CD4-positive, alpha-beta T cell treated with Interleukin-17A for 1 hour (primary cell): ENCODE data around the gene MYO1F.
"Not testable (repeated sequence)": the region's sequence is repeated elsewhere in the genome, so short reads cannot be mapped to it uniquely, and the experiment has no call there.

Experiments
- DNase-seq: peaks from one replicate; pipeline ENCODE4 v3.0.0-alpha.2; 2020

MYO1F gene

DNA sequence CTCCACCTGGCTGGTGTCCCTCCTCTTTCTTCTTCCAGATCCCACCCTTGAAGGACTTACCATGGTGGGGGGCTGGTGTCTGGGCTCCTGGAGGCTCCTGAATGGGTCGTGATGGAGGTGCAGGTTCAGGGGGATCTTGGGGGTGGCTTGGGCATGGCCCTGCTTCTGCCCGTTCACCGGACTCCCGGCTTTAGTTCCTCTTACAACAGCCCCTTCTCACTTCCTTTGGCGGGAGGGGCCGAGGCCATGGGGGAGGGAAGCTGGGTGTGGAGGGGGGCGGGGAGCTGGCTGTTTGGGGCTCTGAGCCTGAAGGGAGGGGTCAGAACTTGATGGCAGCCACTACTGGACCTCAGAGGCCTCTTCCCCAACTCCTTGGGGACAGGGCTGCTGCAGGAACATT, at the start of gene MYO1F:
Gene MYO1F, minus strand, starts transcription at position 196 of the 400 bp plus-strand sequence. Its CDS starts 133 bp downstream, at position 63.
- peak; percentile 35 for DNase-seq

DNA sequence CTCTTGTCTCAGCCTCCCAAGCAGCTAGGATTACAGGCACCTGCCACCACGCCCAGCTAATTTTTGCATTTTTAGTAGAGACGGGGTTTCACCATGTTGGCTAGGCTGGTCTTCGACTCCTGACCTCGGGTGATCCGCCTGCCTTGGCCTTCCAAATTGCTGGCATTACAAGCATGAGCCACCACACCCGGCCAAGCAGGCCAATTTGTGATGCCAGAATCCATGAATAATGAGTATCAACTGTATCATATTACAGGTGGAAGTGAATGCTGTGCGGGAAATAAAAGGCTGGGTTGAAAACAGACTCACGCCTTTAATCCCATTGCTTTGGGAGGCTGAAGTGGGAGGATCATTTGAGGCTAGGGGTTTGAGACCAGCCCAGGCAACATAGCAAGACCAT, 49.6 kb upstream of the MYO1F start:
- DNase-seq = no peak

DNA sequence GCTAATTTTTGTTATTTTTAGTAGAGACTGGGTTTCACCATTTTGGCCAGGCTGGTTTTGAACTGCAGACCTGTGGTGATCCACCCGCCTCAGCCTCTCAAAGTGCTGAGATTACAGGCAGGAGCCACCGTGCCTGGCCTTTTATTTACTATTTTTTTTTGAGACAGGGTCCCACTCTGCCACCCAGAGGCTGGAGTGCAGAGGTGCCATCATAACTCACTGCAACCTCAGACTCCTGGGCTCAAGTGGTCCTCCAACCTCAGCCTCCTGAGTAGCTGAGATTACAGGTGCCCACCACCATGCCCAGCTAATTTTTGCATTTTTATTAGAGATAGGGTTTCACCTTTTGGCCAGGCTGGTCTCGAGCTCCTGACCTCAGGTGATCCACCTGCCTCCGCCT, 45.6 kb upstream of the MYO1F start:
- DNase-seq = not testable (repeated sequence)

DNA sequence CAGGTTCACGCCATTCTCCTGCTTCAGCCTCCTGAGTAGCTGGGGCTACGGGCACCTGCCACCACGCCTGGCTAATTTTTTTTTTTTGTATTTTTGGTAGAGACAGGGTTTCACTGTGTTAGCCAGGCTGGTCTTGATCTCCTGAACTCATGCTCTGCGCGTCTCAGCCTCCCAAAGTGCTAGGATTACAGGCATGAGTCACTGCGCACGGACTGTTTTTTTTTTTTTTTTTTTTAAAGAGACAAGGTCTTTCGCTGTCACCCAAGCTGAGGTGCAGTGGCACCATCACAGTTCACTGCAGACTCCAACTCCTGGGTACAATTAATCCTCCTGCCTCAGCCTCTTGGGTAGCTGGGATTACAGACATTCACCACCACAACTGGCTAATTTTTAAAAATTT, 41.5 kb upstream of the MYO1F start:
- DNase-seq = no peak

DNA sequence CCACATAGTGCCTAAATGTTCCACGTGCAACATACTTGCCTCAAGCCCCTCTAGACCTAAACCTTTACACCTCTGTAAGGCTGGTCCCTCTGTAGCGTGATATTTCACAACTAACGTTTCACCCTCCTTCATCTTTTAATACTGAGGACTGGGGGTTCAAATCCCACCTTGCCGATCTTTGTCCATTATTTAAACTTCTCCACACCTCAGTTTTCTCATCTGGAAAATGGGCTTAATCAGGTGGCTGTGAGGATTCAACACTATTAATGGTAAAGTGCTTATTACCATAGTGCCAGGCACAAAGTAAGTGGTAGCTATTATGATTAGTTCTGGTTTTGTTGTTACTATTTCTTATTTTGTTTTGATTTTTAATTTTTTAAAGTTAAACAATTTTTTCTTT, 40.7 kb upstream of the MYO1F start:
- no peak for DNase-seq

DNA sequence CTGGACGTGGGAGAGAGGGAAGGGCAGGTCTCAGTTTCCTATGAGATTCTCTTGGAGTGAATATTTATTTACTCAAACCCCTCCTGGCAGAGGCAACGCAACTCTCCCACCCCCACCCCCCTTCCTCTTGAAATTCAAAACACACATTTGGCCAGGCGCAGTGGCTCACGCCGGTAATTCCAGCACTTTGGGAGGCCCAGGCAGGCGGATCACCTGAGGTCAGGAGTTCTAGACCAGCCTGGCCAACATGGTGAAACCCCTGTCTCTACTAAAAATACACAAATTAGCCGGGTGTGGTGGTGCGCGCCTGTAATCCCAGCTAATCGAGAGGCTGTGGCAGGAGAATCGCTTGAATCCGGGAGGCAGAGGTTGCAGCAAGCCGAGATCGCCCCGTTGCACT, 40.1 kb upstream of the MYO1F start:
- not testable (repeated sequence) for DNase-seq

DNA sequence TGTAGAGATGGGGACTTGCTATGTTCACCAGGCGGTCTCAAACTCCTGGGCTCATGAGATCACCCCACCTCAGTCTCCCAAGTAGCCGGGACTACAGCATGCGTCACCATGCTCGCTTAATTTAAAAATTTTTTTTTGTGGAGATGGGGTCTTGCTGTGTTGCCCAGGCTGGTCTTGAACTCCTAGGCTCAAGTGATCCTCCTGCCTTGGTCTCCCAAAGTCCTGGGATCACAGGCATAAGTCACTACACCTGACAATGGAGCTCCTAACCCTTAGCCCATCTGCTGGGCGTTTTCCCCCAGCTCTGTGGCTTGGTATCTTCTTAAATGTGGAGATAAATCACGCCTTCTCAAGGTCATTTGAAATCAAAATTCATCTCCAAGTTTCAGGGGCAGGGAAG, 39.6 kb upstream of the MYO1F start:
- DNase-seq = no peak

DNA sequence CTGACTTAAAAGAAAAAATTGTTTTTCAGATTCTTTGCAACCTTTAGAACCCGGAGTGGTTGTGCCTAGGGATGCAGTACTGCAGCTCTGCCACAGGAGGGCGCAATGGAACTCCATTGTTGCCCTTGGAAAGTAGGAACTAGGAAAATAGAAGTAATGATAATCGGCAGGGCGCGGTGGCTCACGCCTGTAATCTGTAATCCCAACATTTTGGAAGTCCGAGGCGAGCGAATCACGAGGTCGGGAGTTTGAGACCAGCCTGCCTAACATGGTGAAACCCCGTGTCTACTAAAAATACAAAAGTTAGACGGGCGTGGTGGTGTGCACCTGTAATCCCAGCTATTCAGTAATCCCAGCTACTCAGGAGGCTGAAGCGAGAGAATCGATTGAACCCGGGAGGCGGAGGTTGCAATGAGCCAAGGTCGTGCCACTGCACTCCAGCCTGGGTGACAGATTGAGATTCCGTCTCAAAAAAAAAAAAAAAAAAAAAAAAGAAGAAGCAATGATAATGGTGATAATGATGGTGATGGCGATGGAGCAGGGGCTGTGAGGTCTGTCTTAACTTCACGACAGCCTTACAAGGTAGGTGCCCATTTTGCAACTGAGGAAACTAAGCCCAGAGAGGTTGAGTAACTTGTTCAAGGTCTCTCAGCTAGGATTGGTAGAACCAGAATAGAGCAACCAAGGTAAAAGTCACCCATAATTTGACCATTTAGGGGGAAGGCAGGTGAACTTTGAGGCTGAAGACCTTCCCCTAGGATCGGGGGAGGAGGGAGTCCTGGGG, 38.8 kb upstream of the MYO1F start:
- peak; percentile 67 for DNase-seq

DNA sequence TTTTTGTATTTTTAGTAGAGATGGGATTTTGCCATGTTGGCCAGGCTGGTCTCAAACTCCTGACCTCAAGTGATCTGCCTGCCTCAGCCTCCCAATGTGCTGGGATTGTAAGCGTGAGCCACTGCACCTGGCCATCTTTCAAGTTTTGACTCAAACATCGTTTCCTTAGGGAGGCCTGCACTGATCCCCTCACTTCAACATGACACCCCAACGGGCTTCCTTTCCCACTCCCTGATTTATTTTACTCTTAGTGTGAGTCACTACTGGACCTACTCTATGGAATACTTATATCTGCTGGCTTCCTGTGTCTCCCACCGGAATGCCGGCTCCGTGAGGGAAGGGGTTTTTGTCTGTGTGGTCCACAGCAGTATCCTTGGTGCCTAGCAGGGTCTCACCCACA, 37.8 kb upstream of the MYO1F start:
- no peak for DNase-seq

DNA sequence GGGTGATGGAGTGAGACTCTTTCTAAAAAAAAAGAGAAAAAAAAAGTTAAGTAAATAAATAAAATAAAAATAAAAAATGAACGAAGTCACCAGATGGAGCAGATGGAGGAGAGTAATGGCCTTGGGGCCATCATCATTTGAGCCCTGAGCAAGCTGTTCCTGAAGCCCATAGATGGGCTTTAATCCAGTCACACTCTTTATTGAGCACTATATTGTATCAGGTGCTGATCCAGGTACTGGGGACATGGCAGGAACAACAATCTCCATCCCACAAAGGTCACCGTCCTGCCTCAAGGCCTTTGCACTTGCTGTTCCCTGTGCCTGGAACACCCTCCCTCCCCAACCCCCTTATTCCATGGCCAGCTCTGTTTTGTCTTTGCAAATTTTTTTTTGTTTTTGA, 37.2 kb upstream of the MYO1F start:
- no peak for DNase-seq

DNA sequence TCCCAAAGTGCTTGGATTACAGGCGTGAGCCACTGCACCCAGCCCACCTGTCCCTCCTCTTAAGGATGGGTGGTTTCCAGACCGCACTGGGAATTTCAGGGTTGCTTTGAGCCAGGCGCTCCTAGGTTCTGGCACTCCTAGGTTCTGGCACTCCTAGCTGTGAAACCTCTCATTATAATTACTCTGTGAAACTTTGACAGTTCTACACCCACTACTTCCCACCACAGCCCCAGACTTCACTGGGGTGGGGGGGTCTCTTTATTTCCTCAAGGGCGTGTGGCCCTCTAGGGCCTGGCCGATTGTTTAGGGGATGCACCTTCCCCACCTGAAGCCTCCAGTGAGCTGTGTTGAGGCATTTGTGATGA, 35.5 kb upstream of the MYO1F start:
- DNase-seq = no peak

DNA sequence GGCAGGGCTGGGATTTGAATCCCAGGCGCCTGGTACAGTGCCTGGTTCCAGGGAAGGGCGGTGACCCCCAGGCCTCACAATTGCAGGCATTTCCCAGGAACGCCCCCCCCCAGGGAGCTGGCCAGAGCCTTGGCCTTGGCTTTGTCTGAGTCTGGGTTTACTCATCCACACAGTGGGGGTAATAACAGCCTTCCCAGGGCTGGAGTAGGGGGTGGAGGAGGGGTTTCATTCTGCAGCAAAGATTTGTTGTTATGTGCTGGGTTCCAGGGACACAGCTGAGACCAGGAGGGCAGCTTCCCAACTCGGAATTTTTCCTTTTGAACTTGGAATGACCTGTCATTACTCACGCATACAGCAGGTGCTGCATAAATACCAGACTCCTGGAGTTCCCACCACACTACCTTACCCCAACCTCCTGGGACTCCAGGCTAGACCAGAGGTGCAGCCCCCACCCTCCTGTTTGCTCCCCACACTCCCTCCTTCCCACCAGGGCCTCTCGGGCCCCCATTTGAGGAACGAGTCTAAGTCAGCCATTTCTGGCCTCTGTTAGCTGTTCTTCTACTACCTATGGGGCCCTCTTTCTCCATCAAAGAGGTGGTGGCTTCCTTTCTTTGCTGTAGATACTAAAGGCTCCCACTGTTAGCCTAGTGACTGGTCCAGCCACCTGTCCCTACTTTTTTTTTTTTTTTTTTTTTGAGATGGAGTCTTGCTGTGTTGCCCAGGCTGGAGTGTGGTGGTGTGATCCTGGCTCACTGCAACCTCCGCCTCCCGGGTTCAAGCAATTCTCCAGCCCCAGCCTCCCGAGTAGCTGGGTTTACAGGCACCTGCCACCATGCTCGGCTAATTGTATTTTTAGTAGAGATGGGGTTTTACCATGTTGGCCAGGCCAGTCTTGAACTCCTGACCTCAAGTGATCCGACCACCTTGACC, 34.9 kb upstream of the MYO1F start:
- peak; percentile 18 for DNase-seq

DNA sequence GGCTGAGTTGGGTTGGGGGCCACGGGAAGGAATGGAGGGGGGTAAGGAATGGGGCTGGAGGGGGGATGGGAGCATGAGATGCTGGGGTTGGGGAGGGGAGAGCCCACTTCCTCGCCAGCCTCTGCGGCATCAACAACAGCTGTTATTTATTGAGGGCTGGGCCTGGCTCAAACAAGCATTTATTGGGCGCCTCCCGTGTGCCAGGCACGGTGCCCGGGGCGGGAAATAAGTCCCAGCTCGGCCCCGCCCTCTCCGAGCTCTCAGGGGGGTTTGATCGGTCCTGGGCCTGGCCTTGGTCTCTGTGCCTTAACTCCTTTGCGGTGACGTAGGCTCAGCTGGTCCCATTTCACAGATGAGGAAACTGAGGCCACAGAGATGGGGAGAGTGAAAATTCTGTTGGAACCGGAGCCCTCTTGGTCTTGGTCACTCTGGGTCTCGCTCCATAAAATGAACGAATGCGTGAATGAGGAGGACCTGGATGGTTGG, 34.2 kb upstream of the MYO1F start:
- DNase-seq = peak; percentile 20

DNA sequence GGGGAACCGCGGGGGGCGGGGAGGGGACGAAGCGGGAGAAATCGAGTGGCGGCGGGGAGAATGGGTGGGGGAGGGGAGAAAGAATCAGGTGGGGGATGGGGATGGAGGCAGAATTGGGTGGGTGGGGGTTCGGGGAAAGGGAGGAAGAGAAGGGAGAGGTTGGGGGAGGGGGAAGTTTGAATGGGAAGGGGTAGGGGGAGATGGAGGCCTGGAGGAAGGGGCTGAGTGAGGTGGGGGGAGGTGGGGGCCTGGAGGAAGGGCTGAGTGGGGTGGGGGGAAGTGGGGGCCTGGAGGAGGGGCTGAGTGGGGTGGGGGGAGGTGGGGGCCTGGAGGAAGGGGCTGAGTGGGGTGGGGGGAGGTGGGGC, 33.7 kb upstream of the MYO1F start:
- DNase-seq = no peak

DNA sequence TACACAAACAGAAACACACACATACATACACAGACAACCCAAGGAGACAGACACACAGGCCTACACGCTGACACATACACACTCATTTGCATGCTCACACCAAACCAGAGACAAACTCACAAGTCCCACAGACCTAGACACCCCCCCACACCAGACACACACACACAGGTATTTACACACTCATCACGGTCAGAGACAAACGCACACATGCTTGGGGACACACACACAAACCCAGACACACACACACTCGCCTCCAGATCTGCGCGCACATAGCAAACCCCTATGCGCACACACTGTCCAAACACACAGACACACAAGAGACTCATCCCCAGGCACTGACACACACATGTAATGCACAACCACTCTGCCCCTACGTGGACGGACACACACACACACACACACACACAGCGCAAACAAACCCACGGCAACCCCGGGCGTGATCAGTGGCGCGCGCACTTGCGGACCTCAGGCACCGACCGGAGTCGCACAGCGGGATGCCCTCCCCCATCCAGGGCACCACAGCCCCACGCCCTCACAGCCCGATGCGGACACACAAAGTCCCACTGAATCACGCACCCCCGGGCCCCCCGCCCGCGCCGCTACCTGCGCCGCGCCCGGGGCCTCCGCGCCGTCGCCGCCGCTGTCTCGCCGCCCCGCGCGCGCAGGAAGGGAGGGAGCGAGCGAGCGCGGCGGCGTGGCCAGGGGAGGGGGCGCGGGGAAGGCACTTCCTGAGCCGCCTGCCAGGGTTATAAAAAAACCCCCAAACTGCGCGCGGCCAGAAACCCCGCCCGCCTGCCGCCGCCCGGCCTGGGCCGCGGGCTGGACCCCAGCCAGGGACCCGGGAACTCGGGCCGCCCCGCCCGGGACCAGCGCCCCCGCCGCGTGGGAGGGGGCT, 33.0 kb upstream of the MYO1F start, which contains the start of gene ADAMTS10:
Gene ADAMTS10, minus strand, starts transcription at position 675 of the 895 bp plus-strand sequence. CDS start 5,005 bp downstream, outside the sequence.
- peak; percentile 49 for DNase-seq

DNA sequence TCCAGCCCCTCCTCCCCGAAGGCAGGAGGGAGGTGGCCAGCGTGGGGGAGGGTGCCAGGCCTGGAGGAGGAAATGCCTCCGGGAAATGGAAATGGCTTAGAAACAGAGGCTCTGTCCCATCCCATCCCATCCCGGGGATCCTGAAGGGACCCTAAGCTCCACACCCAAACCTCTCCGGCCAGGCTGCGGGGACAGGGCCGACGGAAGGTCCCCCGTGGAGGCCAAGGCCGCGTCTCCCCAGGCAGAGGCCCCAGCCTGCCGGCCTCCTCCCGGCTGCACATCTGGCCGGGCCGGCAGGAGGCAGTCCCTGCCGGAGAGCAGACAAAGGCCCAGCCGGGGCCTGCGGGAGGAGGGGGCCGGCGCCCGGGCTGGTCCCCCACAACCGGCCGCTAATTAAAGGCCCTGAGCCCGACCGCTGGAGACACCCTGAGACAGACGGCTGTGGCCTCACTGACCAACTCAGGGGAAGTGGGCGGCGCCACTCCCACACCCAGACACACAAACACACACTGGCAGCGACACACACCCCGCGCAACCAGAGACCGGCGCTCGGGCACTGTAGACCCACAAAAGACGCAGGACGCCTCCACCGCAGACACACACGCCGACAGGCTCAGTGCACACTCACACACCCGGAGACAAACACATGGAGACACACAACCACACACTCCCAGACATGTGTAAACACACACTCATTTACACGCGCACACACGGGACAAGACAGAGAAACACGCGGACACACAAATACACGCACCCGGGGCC, 32.2 kb upstream of the MYO1F start:
- peak; percentile 21 for DNase-seq

DNA sequence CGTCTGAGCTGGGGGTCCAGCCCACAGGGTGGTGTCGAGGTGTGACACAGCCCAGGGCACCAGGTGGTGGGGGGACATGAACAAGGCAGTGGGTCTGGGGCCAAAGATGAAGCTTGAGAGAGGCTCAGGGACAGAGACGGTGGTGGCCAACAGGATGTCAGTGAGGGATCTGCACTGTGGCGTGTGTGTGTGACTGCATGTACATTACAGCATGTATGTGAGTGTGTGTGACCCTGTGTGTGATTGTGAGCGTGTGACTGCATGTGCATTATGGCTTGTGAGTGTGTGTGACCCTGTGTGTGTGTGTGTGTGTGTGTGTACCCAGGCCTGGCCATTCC, 31.7 kb upstream of the MYO1F start:
- no peak for DNase-seq

DNA sequence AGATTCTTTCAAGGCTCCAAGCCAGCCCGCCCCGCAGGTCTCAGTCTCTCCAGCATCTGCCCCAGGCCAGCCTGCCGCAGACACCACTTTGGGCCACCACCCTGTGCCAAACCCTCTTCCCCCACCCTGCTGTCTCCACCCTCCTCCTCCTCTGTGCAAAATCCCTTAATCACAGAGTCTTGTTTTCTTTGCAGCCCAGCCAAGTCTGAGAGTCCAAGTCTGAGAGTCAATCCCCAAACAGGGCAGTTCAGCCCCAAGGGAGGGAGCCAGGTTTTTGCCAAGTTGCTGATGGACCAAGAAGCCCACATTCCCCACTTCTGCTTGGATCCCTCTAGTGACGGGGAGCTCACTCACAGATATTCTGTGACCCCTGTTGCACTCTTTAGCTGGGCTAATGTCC, 30.1 kb upstream of the MYO1F start:
- no peak for DNase-seq

DNA sequence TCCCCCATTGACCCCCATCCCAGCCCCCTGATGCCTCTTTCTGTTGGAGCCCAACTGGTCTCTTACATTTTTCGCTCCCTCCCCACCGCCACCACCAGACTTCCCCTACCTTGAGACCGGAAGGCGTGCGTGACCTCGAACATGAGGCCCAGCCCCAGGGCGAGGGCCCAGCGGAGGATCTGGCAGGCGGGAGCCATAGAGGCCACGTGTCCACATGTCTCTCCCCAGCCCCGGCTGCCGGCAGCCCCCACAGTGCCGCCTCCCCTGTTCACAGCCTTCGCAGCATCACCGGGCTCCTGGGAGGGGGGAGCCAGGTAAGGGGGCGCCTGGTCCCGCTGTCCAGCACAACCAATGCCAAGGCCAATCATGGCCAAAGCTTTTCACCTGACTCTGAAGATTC, 28.3 kb upstream of the MYO1F start:
- DNase-seq = no peak

DNA sequence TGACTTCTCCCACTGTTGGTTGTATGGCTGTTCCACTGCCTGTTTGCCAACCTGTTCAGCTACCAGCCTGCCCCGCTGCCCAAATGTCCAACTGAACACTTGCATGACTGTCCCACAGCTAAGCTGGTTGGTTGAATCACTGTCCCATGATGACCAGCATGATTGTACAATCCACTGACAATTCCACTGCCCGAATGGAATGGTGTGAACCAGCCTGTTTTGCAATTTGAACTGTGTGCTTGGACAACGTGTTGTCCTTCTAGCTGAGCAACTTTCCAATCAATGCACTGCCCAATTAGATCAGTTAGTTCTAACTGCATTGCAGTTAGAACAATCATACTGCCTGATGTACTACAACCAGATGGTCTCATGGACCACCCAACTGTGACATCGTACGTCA, 24.6 kb upstream of the MYO1F start:
- DNase-seq = no peak

DNA sequence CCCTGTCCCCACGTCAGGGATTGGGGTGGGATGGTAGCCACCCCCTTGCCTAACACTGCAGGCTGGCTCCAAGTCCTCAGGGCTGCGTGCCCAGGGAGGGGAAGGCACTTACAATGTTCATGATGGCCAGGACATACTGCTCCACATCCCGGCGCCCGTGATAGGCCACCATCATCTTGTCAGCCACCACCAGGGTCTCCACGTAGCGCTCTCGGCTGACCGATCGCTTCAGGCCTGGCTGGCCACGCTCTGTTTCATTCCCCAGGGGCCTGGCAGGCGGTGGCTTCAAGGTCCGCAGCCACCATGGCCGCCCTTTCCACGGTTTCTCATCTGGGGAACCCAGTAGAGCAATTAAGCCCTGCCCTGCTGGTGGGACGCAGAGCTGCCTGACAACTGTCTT, 23.6 kb upstream of the MYO1F start:
- DNase-seq = no peak

DNA sequence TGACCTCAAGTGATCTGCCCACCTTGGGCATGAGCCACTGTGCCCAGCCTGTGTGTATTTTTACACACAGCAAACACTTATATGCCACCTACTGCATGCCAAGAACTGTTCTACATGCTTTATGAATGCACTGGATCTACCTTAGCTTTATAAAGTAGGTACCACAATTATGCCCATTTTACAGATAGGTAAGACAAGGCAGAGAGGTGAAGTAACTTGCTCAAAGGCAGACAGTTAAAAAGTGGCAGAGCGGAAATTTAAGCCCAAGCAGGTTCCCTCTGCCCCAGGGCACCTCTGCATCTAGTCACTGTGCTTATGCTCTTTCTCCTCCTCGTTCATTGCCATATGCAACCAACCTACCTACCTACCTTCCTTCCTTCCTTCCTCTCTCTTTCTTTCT, 22.8 kb upstream of the MYO1F start:
- DNase-seq = no peak
